Measurements from ENCODE around the gene P3H2.
"Not testable (repeated sequence)": the region's sequence is repeated elsewhere in the genome, so short reads cannot be mapped to it uniquely, and the experiment has no call there.

P3H2 gene

GRCh38 chr3:190144793-190145192 is 24.1 kb upstream of the P3H2 start:
- H3K9ac ChIP-seq (ENCODE audit: low read depth, low read length); H3K27me3 ChIP-seq (ENCODE audit: insufficient read depth, low read length, poor library complexity); ATAC-seq (ENCODE audit: insufficient read depth, low read depth); H2AFZ ChIP-seq (ENCODE audit: low read depth, low read length); DNase-seq; H3K4me2 ChIP-seq (ENCODE audit: insufficient read depth, low read length); H3K27ac ChIP-seq (ENCODE audit: low read length); H4K20me1 ChIP-seq (ENCODE audit: insufficient read depth, low read length); H3K36me3 ChIP-seq (ENCODE audit: insufficient read depth, low read length); H3K4me1 ChIP-seq (ENCODE audit: insufficient read depth, low read length); H3K9me3 ChIP-seq (ENCODE audit: insufficient read depth, low read length, severe bottlenecking); H3K4me3 ChIP-seq (ENCODE audit: low read depth in 1 of 2, low read length in 2 of 2); H3K79me2 ChIP-seq (ENCODE audit: insufficient read depth, low read length): not testable (repeated sequence)

DNA sequence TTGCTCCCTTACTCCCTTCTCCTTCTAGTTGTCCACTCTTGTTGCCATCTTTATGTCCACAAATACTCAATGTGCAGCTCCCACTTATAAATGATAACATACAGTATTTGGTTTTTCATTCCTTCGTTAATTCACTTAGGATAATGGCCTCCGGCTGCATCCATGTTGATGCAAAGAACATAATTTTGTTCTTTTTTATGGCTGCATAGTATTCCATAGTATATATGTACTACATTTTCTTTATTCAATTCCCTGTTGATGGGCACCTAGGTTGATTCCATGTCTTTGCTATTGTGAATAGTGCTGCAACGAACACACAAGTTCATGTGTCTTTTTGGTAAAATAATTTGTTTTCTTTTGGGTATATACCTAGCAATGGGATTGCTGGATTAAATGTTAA is 21.3 kb upstream of the P3H2 start:
- Histone ChIP-seq H3K4me3 (ENCODE audit: low read depth in 1 of 2, low read length in 2 of 2) (no peak overlapping the region), H3K36me3 (ENCODE audit: insufficient read depth, low read length) (no peaks in the 10 kb centered on the region), H3K4me1 (ENCODE audit: insufficient read depth, low read length) (no peaks in the 10 kb centered on the region), H2AFZ (ENCODE audit: low read depth, low read length) (no peak overlapping the region), H3K4me2 (ENCODE audit: insufficient read depth, low read length) (no peak overlapping the region), H3K9ac (ENCODE audit: low read depth, low read length) (no peak overlapping the region), H3K9me3 (ENCODE audit: insufficient read depth, low read length, severe bottlenecking) (no peaks in the 10 kb centered on the region), H3K27me3 (ENCODE audit: insufficient read depth, low read length, poor library complexity) (no peaks in the 10 kb centered on the region), H3K79me2 (ENCODE audit: insufficient read depth, low read length) (no peaks in the 10 kb centered on the region), H4K20me1 (ENCODE audit: insufficient read depth, low read length) (no peaks in the 10 kb centered on the region), H3K27ac (ENCODE audit: low read length) (no peak overlapping the region)
- no peak for TF ChIP-seq EZH2 (IDR thresholded peaks at IDR 0.05; ENCODE audit: borderline replicate concordance, low read depth, low read length, severe bottlenecking)
- TF ChIP-seq, protein P1, sequence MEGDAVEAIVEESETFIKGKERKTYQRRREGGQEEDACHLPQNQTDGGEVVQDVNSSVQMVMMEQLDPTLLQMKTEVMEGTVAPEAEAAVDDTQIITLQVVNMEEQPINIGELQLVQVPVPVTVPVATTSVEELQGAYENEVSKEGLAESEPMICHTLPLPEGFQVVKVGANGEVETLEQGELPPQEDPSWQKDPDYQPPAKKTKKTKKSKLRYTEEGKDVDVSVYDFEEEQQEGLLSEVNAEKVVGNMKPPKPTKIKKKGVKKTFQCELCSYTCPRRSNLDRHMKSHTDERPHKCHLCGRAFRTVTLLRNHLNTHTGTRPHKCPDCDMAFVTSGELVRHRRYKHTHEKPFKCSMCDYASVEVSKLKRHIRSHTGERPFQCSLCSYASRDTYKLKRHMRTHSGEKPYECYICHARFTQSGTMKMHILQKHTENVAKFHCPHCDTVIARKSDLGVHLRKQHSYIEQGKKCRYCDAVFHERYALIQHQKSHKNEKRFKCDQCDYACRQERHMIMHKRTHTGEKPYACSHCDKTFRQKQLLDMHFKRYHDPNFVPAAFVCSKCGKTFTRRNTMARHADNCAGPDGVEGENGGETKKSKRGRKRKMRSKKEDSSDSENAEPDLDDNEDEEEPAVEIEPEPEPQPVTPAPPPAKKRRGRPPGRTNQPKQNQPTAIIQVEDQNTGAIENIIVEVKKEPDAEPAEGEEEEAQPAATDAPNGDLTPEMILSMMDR (IDR thresholded peaks at IDR 0.05; ENCODE audit: borderline replicate concordance, extremely low read depth, low read length, poor library complexity, severe bottlenecking) = no peak
- no peak for ATAC-seq (ENCODE audit: insufficient read depth, low read depth)
- no peak for DNase-seq

DNA sequence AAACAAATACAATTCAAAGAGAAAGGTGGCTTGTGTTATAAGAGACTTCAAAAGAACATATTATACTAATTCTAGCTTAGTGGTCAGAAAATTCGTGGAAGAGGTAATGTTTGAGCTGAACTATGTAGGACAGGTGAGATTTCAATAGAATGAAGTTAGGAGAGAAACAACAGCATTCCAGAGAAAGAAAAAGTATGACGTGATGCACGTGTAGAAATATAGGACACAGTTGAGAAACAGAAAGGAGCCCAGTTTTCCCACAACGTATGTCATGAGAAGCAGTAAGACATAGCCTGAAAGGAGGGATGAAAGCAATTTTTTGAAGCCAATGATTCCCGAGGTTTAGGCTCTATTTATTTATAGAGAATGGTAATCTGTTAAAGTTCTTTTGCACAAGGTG is 18.7 kb upstream of the P3H2 start:
- no peak for TF ChIP-seq EZH2 (IDR thresholded peaks at IDR 0.05; ENCODE audit: borderline replicate concordance, low read depth, low read length, severe bottlenecking)
- TF ChIP-seq, protein P1 (IDR thresholded peaks at IDR 0.05; ENCODE audit: borderline replicate concordance, extremely low read depth, low read length, poor library complexity, severe bottlenecking) = no peak
- Histone ChIP-seq H3K79me2 (ENCODE audit: insufficient read depth, low read length) (no peaks in the 10 kb centered on the region), H3K4me3 (ENCODE audit: low read depth in 1 of 2, low read length in 2 of 2) (no peak overlapping the region), H3K36me3 (ENCODE audit: insufficient read depth, low read length) (no peaks in the 10 kb centered on the region), H3K27ac (ENCODE audit: low read length) (no peak overlapping the region), H4K20me1 (ENCODE audit: insufficient read depth, low read length) (no peaks in the 10 kb centered on the region), H3K27me3 (ENCODE audit: insufficient read depth, low read length, poor library complexity) (no peaks in the 10 kb centered on the region), H2AFZ (ENCODE audit: low read depth, low read length) (no peak overlapping the region), H3K9ac (ENCODE audit: low read depth, low read length) (no peak overlapping the region), H3K9me3 (ENCODE audit: insufficient read depth, low read length, severe bottlenecking) (no peaks in the 10 kb centered on the region), H3K4me2 (ENCODE audit: insufficient read depth, low read length) (no peak overlapping the region), H3K4me1 (ENCODE audit: insufficient read depth, low read length) (no peaks in the 10 kb centered on the region)
- ATAC-seq (ENCODE audit: insufficient read depth, low read depth) (no peak), DNase-seq (no peak)

DNA sequence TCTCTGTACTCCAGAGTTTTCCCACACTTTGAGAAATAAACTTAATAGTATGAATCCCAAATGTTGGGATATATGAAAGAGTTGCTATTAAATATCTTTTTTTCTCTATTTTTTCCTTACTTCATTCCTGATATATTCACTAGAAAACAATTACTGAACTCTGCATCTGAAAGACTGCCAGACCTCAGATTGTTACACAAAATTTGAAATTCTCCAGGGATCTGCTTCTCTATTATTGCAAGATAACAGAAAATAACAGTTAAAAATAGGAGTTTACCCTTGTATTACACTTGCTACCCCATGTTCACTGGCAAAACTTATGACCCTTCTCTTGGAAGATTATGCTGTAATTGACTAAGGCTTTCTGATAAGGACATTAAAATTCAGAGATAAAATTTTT is 11.7 kb upstream of the P3H2 start:
- Histone ChIP-seq H3K27ac (ENCODE audit: low read length) (no peak overlapping the region), H2AFZ (ENCODE audit: low read depth, low read length) (no peak overlapping the region), H3K4me1 (ENCODE audit: insufficient read depth, low read length) (no peaks in the 10 kb centered on the region), H3K36me3 (ENCODE audit: insufficient read depth, low read length) (no peaks in the 10 kb centered on the region), H3K4me2 (ENCODE audit: insufficient read depth, low read length) (no peak overlapping the region), H3K4me3 (ENCODE audit: low read depth in 1 of 2, low read length in 2 of 2) (no peak overlapping the region), H3K9ac (ENCODE audit: low read depth, low read length) (no peak overlapping the region), H3K79me2 (ENCODE audit: insufficient read depth, low read length) (no peaks in the 10 kb centered on the region), H3K9me3 (ENCODE audit: insufficient read depth, low read length, severe bottlenecking) (no peaks in the 10 kb centered on the region), H4K20me1 (ENCODE audit: insufficient read depth, low read length) (no peaks in the 10 kb centered on the region), H3K27me3 (ENCODE audit: insufficient read depth, low read length, poor library complexity) (peaks cover 3% of the 10 kb centered on the region)
- no peak for ATAC-seq (ENCODE audit: insufficient read depth, low read depth)
- TF ChIP-seq, protein P1 (IDR thresholded peaks at IDR 0.05; ENCODE audit: borderline replicate concordance, extremely low read depth, low read length, poor library complexity, severe bottlenecking) = no peak
- no peak for TF ChIP-seq EZH2 (IDR thresholded peaks at IDR 0.05; ENCODE audit: borderline replicate concordance, low read depth, low read length, severe bottlenecking)
- no peak for DNase-seq
